Amniotic stem cell (primary cell): ENCODE measurements around the gene FOXP1.

Experiments
- DNase-seq: peaks from one replicate; lab custom pipeline; 2025; lab: John Stamatoyannopoulos, UW

FOXP1 gene

DNA sequence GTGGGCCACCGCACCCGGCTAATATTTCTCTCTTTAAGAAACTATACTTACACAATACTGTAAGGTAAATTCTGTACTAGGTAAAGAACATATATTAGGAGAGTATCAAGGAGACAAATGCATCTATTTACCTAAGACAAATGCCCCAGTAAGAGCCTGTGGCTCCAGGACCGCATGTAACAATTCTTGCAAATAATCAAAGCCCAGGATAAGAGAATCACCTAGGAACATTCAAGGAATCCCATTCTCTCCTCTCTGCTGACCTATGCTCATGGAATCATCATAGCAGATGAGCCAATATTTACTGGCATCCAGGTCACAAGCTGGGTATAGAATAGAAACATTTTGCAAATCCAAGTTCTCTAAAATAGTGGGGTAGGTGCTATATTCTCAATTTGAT lies 347.7 kb downstream of the FOXP1 start:
- DNase-seq = no peak

DNA sequence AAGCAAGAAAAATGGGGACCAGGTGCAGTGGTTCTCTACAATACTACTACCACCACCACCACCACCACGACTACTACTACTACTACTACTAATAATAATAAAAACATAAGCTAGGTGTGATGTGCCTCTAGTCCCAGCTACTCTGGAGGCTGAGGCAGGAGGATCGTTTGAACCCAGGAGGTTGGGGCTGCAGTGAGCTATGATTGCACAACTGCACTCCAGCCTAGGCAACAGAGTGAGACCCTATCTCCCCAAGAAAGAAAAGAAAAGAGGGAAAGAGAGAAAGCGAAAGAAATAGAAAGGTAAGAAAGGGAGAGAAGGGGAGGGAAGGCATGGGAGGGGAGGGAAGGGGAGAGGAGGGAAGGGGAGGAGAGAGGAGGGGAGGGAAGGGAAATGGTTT lies 350.6 kb downstream of the FOXP1 start:
- no peak for DNase-seq

DNA sequence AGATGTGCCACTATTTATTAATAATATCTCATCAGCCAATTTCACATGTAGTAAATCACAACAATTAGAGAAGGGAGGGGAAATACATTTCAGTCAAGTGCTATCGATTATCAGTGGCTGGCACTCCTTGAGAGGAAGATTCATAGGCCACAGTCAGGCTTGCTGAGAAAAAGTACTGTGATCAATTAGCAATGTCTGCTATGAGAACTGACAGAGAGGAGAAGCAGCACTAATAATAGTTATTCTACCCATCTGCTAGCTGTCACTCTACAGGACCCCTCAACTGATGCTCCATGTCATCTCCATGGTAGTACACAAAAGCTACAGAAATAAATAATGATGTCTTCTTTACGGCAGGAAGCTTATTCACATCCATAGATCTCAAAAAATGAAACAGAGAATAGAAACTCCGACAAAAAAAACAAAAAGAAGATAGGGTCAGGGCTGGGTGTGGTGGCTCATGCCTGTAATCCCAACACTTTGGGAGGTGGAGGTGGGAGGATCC lies 351.3 kb downstream of the FOXP1 start:
- DNase-seq = no peak

DNA sequence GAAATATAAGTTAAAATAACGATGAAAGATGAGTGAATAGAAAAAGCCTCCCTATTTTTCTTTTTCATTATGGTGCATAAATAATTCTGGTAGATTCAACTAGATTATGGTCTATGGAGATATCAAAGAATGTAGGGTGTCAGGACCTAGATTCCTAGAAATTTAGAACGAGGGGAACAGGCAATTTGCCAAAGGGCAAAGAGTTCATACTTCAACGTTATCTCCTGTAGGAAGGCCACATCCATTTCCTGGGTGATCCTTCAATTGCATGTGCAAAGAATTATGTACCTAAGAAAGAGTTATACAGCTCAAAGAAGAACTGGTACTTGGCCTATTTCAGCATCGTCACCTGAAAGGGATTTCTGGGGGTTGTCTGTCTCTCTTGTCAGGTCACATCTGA lies 351.8 kb downstream of the FOXP1 start:
- no peak for DNase-seq

DNA sequence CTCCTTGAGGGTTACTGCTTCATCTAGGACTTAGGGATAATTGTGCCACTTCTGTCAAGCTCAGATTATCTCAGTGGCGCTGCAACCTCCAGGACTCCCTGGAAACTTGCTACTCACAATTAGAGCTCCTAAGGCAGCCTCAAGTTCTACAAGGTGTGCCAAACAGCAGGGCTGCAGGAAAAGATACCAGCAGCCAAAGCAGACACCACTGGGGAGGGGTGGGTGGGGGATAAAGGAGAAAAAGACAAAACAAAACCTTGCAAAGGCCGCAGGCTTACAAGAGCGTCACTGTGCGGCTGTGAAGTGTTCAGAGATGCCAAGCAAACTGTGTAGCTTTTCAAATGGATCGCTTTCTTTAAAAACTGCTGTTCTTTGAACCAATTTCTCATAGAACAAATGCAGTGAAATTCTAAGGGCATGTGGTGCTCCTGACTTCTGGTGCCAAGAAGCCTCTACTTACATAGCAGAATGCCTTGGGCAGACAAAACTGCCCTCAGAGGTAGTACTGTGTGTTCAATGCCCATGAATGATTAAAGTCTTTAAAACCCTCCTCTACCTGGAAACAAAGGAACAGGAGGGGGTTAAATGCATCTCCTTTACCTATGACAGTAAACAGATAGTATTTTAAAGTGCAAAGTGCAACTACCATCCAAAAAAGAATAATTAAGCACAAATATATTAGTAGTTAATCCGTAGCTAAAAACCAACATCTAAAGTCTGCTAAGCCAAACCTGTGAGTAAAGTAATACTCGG lies 353.4 kb downstream of the FOXP1 start:
- DNase-seq = no peak

DNA sequence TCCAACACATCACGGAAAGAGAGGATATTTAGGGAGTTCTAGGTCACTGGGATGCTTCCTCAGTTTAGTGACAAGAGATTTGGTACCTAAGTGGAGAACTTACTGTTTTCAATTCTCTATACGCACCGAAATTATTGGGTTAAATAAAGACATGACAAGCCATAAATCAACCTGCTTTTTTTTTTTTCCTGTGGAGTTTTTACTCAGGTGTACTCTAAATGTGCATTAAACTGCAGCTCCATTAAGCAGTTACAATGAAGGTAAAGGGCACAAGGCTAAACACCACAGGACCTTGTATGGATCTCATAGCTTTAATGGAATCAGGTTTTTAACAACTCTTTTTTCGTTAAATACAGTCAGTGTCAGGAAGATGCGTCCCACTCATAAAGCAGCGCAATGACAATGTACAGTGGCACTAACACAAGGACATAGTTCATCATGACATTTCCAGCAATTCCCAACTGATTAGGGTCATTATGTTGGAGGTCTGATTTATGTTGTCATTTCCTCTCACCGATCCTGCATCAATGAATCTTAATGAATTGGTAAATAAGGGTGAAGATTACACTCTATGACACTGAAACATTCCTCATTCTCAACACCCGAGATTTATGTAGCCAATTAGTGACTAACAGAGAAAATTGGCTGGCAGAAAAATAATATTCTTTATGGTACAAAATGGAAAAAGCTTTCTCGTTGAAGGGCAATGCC lies 355.2 kb downstream of the FOXP1 start:
- DNase-seq = no peak

DNA sequence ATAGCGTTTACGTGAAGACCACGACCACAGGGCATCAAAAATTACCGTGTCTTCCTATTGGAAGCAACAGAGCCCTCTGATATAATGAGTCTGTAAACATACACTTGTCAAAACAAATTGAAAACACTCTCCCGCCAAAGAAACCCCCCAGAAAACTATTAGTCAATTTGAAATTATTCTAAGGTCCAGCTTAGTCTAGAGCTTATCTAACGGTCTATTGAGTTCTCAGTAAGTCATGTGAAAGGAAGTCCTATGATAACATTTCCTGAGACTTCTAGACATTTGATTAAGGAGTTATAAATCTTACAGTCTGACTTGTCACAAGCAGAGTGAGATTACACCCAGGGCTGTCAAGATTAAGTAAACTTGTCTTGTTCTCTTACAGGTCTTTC lies 356.3 kb downstream of the FOXP1 start:
- DNase-seq = no peak

DNA sequence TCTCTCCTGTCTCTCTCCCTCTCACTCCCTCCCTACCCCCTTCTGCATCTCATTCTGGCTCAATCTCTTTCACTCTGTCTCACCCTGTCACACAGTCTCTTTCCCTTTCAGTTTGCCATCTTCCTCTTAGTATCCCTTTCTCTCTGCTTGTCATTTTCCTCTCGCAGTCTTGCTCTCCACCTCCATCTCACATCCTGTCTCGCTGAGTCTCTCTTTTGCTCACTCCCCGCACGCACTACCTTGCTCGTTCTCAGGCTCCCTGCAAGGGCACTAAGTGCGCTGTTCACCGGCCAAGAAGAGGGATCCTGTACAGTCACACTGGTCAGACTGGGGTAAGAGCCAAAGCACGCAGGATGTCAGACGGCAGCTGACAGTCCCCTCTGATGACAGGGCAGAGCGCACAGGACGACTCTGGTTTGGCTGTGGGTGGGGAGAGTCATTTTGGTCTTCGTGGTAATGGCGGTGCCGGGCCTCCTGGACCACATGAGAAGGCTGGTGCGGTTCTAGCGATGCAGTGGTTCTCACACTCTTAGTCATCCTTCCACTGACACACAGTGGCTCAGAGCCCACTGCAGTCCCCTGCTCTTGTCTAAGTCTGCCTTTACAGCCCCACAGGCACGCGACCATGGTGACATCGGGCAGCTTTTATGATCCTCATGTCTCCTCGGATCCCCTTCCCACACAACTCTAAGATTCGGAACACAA lies 356.8 kb downstream of the FOXP1 start:
- DNase-seq = no peak

DNA sequence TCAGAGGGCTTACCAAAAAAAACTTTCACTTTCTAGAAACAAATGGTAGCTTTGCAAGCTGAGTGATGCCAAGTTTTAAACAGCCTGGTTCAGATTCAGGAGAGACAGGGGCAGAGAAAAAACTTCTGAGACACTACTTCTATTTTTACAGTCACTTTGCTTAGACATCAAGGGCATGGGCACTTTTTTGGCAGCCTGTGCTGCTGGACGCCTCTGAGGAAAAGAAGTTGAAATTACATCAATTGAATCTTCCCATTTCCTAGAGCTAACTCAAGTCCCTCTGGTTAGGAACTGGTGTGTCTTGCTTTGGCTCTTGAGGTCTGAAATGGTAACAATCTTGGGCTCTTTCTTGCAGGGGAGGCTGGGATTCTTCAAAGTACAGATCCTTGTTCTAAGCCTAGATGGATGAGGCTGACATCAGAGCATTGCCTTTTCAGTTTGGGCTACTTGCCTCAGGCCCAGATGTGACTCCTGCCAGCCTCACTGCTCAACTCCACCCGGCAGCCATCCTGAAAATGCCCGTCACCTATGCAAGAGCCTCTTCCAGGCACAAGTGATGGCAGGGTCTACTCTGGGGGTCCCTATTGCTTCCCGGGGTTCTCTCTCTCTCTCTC lies 357.5 kb downstream of the FOXP1 start:
- DNase-seq = no peak

DNA sequence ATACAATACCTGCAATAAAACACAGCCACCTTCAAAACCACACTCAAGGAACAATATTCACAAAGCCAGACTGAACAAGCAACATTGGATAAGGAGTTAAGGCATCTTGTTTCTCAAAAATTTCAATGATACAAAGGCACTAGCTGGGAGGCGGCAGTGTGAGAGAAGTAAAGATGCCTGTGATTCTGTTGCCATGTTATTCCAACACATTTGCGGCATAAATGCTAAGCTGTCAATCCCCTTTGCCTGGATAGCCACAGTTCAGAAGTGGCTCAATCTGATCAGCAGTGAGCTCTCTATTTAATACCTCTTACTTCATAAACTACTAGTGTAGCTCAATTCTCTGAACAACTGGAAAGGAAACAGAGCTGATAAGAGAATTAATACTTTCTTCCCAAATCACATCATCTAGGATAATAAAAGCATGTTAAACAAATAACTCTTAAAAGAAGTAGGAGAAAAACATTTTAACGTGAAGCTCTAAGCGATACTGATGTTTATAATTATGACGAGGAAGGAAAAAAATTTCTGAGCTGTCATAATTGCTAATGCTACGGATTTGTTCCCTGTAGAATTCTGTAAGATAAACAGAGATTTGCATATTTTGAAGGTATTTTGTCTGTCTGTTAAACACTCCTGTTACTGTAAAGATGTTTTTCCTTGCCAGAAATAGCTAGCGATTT lies 358.4 kb downstream of the FOXP1 start:
- no peak for DNase-seq

DNA sequence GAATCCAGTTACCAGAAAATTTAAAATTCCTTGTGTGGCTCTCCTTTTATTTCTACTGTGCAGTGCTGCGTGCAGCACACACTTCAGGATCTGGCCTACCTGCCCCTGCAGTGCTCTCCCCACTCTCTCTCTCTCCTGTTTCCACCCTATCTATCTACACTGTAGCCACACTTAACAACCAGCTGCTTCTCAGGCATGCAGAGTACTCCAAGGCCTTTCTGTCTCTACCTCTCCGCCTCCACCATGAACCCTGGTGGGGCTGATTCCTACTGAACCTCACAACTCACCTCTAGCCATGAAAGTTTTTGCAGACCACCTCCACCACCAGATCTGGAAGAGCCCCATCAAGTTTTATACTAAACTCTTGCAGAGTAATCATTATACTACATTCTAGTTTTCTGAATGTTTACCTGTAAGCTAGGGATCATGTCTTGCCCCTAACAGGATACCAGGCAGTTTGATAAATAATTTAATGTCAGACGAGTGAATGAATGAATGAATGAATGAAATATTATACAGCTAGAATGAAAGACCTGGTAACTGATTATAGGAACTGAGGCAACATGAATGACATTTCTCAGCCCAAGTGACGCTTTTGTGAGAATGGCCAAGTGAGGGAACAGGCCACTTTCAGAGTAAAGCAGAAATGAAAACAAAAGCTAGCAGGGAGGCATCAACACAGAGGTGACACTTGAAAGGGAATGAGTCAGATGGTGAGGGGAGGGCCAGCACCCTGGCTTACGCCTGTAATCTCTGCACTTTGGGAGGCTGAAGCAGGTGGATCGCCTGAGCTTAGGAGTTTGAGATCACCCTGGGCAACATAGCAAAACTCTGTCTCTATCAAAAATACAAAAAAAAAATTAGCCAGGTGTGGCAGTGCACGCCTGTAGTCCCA lies 363.5 kb downstream of the FOXP1 start:
- DNase-seq = no peak

DNA sequence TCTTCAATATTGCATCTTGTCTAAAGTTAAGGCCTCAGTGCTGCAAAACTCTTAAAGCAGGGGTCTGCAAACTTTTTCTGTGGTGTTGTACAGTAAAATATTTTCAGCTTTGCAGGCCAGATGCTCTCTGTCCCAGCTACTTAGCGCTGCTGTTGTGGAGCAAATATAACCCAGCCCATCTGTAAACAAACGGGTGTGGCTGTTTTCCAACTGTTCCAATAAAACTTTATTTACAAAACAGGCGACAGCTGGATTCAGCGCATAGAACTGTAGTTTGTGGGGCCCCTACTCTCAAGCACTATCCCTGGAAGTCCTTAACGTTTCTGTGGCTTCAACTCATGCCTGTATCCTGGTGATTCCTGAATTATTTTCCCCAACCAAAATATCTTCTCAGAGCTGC lies 365.0 kb downstream of the FOXP1 start:
- DNase-seq = no peak

DNA sequence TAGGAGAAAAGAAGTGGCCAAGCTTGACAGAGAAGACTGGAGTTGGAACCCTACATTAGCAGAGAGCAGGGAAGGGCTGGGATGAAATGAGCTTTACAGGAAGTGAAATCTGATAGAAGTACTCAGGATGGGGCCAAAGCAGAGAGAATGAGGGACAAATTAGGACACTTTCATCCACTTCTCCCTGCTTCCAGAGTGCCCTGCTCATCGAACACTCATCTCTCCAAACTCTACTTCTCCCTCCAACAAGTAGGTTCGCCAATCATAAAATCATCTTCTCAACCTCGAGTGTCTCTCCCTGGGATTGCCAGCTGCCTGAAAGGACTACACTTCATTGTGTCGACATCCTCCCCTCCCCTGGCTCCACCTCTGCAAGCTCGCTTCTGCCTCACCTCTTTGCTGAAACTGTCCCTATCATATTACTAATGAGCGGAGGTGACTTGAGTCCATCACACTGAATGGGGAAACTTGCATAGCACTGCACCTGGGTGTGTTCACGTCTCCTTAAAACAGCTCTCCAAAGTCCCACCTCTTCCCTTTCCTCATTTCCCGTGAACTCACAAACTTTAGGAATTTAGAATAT lies 365.8 kb downstream of the FOXP1 start:
- DNase-seq = no peak

DNA sequence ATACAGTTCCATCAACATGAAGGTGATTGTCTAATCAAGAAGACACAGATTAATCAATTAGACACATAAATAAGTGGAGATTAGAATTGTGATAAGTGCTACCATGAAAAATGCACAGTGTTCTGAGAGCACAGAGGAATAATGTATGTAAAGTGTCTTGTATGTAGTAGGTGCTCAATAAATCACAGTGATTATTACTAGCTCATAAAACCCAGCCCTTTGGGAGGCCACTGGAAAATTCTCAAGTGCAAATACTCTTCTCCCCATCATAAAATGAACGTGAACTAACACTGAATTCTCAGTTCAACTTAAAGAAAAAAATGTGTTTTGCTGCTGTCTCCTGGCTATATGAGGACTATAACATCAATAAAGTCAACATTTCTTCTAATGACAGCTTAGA lies 368.2 kb downstream of the FOXP1 start:
- no peak for DNase-seq

DNA sequence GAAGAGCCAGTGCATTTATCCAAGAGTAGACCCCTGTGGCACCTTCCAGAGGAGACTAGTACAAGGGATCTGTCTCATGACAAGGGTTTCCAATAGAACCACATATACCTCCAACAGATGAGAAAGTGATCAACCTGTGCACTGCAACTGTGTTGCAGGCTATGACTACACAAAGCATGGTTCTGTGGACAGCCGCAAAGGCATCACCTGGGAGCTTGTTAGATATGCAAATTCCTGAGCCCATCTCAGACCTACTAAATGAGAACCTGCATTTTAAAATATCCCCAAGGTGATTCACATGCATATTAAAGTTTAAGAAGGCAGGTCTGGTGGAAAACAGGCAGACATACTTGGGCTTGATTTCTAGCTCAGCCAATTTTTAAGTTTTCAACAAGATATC lies 368.7 kb downstream of the FOXP1 start:
- DNase-seq = no peak

DNA sequence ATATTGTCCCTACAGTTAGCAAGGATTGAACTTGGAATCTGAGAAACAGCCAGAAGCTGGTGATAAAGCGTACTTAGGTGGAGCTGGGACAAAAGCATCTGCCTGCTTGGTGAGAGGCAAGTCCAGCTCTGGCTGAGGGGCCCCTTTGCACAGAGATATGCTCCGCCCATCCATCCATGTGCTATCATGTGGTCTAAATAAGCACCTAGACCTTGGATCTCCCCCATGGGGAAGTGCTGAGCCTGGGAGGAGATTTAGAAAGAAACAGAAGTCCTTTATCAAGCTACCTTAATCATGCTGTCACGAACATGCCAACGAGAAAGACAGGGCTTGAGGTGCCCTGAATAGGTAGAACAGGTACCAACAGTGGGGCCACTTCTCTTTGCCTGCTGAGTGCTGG lies 369.5 kb downstream of the FOXP1 start:
- DNase-seq = no peak

DNA sequence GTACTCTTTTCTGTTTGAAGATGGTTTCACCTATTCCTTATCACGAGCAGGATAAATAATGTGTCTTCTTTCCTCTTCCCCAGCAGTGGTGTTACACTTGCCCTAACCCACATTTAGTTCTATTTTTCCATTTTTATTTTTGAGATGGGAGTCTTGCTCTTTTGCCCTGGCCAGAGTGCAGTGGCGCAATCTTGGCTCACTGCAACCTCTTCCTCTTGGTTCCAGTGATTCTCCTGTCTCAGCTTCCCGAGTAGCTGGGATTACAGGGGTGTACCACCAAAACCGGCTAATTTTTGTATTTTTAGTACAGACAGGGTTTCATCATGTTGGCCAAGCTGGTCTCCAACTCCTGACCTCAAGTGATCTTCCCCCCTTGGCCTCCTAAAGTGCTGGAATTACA lies 372.4 kb downstream of the FOXP1 start:
- DNase-seq = no peak

DNA sequence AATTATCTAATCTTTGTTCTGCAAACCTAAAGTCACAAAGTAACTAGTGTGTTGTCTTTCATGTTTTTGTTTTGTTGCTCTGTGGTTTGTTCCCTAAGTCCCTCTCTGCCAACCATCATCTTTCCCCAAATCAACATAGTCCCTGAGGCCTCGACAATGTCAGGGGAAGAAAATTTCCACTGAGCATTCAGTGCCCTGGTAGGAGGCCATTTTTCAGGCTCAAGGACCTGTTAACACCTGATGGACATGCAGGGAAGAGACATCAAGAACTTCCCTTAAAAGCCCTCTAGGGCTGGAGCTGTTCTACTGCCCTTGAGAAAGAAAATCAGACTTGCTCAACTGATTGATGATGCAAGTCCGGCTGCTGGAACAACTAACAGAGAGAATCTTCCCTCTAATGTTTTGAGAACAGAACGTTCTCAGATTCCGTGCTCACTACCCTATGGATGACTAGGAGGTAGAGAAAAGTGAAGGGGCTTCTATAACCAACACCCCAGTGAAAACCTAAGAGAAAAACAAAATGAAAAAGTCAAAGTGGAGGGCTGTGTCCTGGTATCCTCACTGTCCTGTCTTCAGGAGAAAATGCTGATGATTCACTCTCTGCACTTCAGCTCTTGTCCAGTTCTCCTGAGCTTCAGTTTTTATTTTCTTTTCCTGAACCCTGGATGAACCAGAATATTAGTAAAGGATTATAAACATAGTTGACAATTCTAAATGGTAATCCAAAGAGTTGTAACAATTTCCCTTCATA lies 373.1 kb downstream of the FOXP1 start:
- no peak for DNase-seq

DNA sequence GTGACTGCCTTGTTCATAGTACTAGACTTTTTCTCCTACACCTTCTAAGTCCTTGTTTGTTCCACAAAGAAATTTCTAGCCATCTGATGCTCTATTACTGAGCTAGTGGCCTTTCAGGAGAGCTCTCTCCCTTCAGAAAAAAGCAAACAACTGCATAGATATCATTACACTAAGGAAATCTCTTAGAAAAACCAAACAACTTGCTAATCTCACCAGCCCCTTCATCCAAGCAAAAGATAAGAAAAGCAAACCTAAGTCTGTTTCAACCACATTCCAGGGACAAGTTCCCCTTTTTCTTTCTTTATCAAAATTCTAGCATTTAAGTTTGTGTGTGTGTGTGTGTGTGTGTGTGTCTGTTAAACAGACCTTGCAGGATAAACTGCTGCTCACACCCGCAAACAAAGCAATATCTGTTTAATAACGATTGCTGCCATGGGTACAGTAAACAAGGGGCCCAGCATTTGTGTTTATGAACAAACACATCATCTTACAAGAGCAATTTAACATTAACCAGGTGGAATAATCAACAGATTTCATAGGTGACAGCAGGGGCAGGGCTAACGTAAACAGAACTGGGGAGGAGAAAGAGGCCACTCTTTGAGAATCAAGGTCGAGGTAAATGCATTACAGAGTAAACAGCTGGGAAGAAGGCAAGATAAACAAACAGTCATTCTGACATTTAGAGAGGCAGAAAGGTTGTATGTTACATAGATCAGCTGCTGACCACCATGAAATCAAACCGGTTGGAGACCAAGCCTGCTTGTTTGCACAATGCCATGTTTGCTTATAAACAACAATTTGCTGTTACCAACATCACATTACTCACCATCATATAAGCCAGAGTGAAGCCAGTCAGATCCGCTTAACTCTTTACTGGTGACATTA lies 375.1 kb downstream of the FOXP1 start:
- DNase-seq = no peak
